HL-60 (cell line): ENCODE results near the gene PPP5C.
A peak's percentile ranks its signal among the peaks of the same experiment; 100 is the strongest.

Source experiments
- DNase-seq, 2 experiments: peaks; one replicate each; pipeline ENCODE4 v3.0.0-alpha.2; 2010 to 2020; ENCODE audit warnings: low read depth in 1 of 2, low spot score in 1 of 2
- H3K27ac ChIP-seq: fragments of 250-450 bp; sonication (Bioruptor Pico); replicated peaks from 2 replicates; pipeline ENCODE4 v1.5.1; 2020; ENCODE audit warnings: mild to moderate bottlenecking, moderate library complexity
- H3K27me3 ChIP-seq: fragments of 250-450 bp; sonication (Bioruptor Pico); 2 replicates; pipeline ENCODE4 v1.5.1; 2021; ENCODE audit warnings: mild to moderate bottlenecking, moderate library complexity; ENCODE audit not compliant: insufficient read depth, poor library complexity, severe bottlenecking
- H3K4me3 ChIP-seq: replicated peaks from 2 replicates; pipeline ENCODE4 v1.5.1; 2011; ENCODE audit warnings: mild to moderate bottlenecking, control low read depth, low read length; ENCODE audit not compliant: insufficient read depth
- GABPA ChIP-seq: IDR thresholded peaks from 2 replicates; pipeline ENCODE4 v1.6.1; 2012; ENCODE audit warnings: low read depth
- POLR2AphosphoS5 ChIP-seq: IDR thresholded peaks from 2 replicates; pipeline ENCODE4 v1.6.1; 2012; ENCODE audit warnings: low read depth
- SPI1 ChIP-seq: IDR thresholded peaks from 2 replicates; pipeline ENCODE4 v1.6.1; 2012; ENCODE audit warnings: low read depth, mild to moderate bottlenecking, borderline replicate concordance
- TF ChIP-seq, protein P1 (sequence below): IDR thresholded peaks from 2 replicates; pipeline ENCODE4 v1.6.1; 2012; ENCODE audit warnings: low read depth; ENCODE audit not compliant: insufficient replicate concordance
- TF ChIP-seq, protein P2 (sequence below): IDR thresholded peaks from one replicate; pipeline ENCODE4 v1.5.1; 2011; ENCODE audit warnings: low read length, control low read depth, inconsistent platforms; ENCODE audit not compliant: insufficient read depth

PPP5C gene

DNA sequence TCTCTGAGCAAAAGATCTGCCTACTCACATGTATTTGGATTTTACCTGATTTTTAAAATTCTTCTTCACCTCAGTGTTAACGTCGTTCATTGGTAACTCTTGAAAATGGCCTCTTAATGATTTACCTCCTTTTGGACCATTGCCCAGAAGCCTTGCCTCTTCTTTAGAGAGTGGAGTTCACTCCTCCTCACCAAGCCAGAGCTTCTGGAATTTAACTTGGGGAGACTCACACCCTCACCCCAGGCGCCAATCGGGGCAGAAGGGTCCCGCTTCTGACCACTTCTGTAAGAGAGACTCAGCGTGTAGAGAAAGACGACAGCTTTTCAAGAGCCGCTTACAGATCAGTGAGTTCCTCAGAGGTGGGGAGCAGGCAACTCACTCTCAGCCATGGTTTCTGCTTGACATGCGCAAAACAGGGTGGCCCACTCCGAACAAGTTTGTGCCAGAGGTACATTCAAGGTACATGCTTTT is 79.2 kb downstream of the PPP5C start:
- TF ChIP-seq GABPA (no peak), POLR2AphosphoS5 (no peak), SPI1 (no peak)
- TF ChIP-seq, protein P1, sequence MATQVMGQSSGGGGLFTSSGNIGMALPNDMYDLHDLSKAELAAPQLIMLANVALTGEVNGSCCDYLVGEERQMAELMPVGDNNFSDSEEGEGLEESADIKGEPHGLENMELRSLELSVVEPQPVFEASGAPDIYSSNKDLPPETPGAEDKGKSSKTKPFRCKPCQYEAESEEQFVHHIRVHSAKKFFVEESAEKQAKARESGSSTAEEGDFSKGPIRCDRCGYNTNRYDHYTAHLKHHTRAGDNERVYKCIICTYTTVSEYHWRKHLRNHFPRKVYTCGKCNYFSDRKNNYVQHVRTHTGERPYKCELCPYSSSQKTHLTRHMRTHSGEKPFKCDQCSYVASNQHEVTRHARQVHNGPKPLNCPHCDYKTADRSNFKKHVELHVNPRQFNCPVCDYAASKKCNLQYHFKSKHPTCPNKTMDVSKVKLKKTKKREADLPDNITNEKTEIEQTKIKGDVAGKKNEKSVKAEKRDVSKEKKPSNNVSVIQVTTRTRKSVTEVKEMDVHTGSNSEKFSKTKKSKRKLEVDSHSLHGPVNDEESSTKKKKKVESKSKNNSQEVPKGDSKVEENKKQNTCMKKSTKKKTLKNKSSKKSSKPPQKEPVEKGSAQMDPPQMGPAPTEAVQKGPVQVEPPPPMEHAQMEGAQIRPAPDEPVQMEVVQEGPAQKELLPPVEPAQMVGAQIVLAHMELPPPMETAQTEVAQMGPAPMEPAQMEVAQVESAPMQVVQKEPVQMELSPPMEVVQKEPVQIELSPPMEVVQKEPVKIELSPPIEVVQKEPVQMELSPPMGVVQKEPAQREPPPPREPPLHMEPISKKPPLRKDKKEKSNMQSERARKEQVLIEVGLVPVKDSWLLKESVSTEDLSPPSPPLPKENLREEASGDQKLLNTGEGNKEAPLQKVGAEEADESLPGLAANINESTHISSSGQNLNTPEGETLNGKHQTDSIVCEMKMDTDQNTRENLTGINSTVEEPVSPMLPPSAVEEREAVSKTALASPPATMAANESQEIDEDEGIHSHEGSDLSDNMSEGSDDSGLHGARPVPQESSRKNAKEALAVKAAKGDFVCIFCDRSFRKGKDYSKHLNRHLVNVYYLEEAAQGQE: no peak
- TF ChIP-seq, protein P2, sequence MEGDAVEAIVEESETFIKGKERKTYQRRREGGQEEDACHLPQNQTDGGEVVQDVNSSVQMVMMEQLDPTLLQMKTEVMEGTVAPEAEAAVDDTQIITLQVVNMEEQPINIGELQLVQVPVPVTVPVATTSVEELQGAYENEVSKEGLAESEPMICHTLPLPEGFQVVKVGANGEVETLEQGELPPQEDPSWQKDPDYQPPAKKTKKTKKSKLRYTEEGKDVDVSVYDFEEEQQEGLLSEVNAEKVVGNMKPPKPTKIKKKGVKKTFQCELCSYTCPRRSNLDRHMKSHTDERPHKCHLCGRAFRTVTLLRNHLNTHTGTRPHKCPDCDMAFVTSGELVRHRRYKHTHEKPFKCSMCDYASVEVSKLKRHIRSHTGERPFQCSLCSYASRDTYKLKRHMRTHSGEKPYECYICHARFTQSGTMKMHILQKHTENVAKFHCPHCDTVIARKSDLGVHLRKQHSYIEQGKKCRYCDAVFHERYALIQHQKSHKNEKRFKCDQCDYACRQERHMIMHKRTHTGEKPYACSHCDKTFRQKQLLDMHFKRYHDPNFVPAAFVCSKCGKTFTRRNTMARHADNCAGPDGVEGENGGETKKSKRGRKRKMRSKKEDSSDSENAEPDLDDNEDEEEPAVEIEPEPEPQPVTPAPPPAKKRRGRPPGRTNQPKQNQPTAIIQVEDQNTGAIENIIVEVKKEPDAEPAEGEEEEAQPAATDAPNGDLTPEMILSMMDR: no peak
- Histone ChIP-seq H3K27ac (no peak overlapping the region), H3K27me3 (peaks cover 32% of the 10 kb centered on the region), H3K4me3 (no peak overlapping the region)
- DNase-seq: no peak

GRCh38 chr19:46426506-46427162 is 79.7 kb downstream of the PPP5C start:
- Histone ChIP-seq H3K27ac (no peak overlapping the region), H3K27me3 (peaks cover 32% of the 10 kb centered on the region), H3K4me3 (no peak overlapping the region)
- TF ChIP-seq, protein P1: no peak
- no peak for TF ChIP-seq POLR2AphosphoS5
- no peak for TF ChIP-seq SPI1
- TF ChIP-seq GABPA: no peak
- TF ChIP-seq, protein P2: no peak
- DNase-seq: no peak

- Histone ChIP-seq H3K4me3 (no peak overlapping the region), H3K27ac (no peak overlapping the region), H3K27me3 (peaks cover 32% of the 10 kb centered on the region)
- no peak for TF ChIP-seq SPI1
- no peak for DNase-seq
Measured at GRCh38 chr19:46427518-46428045, 80.7 kb downstream of the PPP5C start.

GRCh38 chr19:46428239-46429135 is 81.6 kb downstream of the PPP5C start, which contains the start of gene PNMA8C:
TSS of gene PNMA8C (minus strand) at chr19:46428936. CDS start at chr19:46428359, 577 bp downstream.
- TF ChIP-seq GABPA (no peak), SPI1 (no peak), POLR2AphosphoS5 (no peak)
- TF ChIP-seq, protein P2: no peak
- TF ChIP-seq, protein P1: no peak
- Histone ChIP-seq H3K4me3 (no peak within 1 kb of the TSS), H3K27ac (no peak within 1 kb of the TSS), H3K27me3 (peaks cover 32% of the 10 kb centered on the region)
- DNase-seq: peak; percentile 30 to 31
